GM12878 (cell line): ENCODE results near the gene GIGYF2. TPM values are rescaled to one million over a fixed set of nuclear protein-coding genes. Genes with fewer than 3 reads are reported as not detected.

Experiments used
- CBX5 ChIP-seq: sonication (generic); IDR thresholded peaks from 2 replicates; pipeline ENCODE4 v1.6.1; 2016; ENCODE audit warnings: low read depth, moderate library complexity, mild to moderate bottlenecking, inconsistent platforms
- EED ChIP-seq: sonication (generic); IDR thresholded peaks from 2 replicates; pipeline ENCODE4 v1.6.1; 2016; ENCODE audit warnings: antibody characterized with exemption, low read depth
- HDGF ChIP-seq: fragments of 450-650 bp; IDR thresholded peaks from 2 replicates; pipeline ENCODE4 v1.6.1; 2016; ENCODE audit warnings: antibody characterized with exemption
- NFYB ChIP-seq: IDR thresholded peaks from 2 replicates; pipeline ENCODE4 v1.6.1; 2011; ENCODE audit warnings: low read depth, mild to moderate bottlenecking, low read length, improper control_type of control experiment, moderate library complexity; ENCODE audit not compliant: insufficient read depth
- SIX5 ChIP-seq: IDR thresholded peaks from 2 replicates; pipeline ENCODE4 v1.6.1; 2011; ENCODE audit warnings: mild to moderate bottlenecking, low read depth, low read length, moderate library complexity; ENCODE audit not compliant: severe bottlenecking
- SREBF2 ChIP-seq: IDR thresholded peaks from 2 replicates; pipeline ENCODE4 v1.6.1; 2012; ENCODE audit warnings: mild to moderate bottlenecking, low read length
- YY1 ChIP-seq: IDR thresholded peaks from 2 replicates; pipeline ENCODE4 v1.6.1; 2011; ENCODE audit warnings: low read depth, mild to moderate bottlenecking, low read length
- ZZZ3 ChIP-seq: IDR thresholded peaks from 2 replicates; pipeline ENCODE4 v1.6.1; 2011; ENCODE audit warnings: low read depth; ENCODE audit not compliant: control insufficient read depth, insufficient read length
- polyA plus RNA-seq, 11 experiments: library from polyadenylated mRNA; depleted of rRNA in 4 of 11; unstranded in 6 of 11; stranded (reverse) in 5 of 11; fragments of >200 nt; fragmentation: Nextera tagmentation in 4 of 11; fragmentation: Illumina TruSeq in 1 of 11; extraction: Ambion mirVana in 4 of 11; extraction: Trizol in 1 of 11; gene quantifications; 1 replicate in 1 of 11; 2 replicates in 10 of 11; pipeline versions ENCODE4 v1.2.1 to v1.2.3, GENCODE V29; 2011 to 2016; ENCODE audit warnings: inconsistent platforms in 2 of 11, missing spikeins in 2 of 11, low read depth in 1 of 11
- total RNA-seq, 4 experiments: library from RNA; depleted of rRNA in 3 of 4; stranded (reverse); fragments of >200 nt in 3 of 4; fragmentation: Illumina TruSeq in 1 of 4; extraction: Trizol in 1 of 4; gene quantifications; 2 replicates each; pipeline versions ENCODE4 v1.2.1 to v1.2.3, GENCODE V29; 2013 to 2021
- TF ChIP-seq, protein P1 (sequence below): fragments of 450-650 bp; IDR thresholded peaks from 2 replicates; pipeline ENCODE4 v1.6.1; 2017; ENCODE audit warnings: antibody characterized with exemption, mild to moderate bottlenecking, moderate library complexity
- TF ChIP-seq, protein P2 (sequence below): fragments of 450-650 bp; formaldehyde crosslinking; IDR thresholded peaks from 2 replicates; pipeline ENCODE4 v1.4.0; 2020; ENCODE audit warnings: mild to moderate bottlenecking, moderate library complexity

GIGYF2 gene
- total and polyA plus RNA-seq, 10 of the 15 experiments (the other 5 are each of a cell fraction or from before 2014, with no cell fraction given), result 12.2 to 47.2 (median 39.0) TPM

DNA sequence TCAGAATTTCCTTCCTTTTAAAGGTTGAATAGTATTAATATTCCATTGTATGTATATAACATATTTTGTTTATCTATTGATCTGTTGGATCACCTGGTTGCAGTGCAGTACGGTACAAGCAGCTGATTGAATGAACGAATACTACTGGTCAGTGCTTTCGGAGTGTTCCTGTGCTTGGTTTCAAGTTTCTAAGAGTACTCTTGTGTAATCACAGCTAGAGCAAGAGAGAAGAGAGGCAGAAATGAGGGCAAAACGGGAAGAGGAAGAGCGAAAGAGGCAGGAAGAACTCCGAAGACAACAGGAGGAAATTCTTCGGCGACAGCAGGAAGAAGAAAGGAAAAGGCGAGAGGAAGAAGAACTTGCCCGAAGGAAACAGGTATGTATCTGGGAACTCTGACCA, 119.5 kb downstream of the GIGYF2 start (continued):
- no peak for TF ChIP-seq CBX5
- TF ChIP-seq EED, result no peak
- no peak for TF ChIP-seq NFYB
- no peak for TF ChIP-seq YY1
- no peak for TF ChIP-seq HDGF
- TF ChIP-seq SREBF2, result no peak
- TF ChIP-seq, protein P1, sequence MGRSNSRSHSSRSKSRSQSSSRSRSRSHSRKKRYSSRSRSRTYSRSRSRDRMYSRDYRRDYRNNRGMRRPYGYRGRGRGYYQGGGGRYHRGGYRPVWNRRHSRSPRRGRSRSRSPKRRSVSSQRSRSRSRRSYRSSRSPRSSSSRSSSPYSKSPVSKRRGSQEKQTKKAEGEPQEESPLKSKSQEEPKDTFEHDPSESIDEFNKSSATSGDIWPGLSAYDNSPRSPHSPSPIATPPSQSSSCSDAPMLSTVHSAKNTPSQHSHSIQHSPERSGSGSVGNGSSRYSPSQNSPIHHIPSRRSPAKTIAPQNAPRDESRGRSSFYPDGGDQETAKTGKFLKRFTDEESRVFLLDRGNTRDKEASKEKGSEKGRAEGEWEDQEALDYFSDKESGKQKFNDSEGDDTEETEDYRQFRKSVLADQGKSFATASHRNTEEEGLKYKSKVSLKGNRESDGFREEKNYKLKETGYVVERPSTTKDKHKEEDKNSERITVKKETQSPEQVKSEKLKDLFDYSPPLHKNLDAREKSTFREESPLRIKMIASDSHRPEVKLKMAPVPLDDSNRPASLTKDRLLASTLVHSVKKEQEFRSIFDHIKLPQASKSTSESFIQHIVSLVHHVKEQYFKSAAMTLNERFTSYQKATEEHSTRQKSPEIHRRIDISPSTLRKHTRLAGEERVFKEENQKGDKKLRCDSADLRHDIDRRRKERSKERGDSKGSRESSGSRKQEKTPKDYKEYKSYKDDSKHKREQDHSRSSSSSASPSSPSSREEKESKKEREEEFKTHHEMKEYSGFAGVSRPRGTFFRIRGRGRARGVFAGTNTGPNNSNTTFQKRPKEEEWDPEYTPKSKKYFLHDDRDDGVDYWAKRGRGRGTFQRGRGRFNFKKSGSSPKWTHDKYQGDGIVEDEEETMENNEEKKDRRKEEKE, result no peak
- TF ChIP-seq, protein P2, sequence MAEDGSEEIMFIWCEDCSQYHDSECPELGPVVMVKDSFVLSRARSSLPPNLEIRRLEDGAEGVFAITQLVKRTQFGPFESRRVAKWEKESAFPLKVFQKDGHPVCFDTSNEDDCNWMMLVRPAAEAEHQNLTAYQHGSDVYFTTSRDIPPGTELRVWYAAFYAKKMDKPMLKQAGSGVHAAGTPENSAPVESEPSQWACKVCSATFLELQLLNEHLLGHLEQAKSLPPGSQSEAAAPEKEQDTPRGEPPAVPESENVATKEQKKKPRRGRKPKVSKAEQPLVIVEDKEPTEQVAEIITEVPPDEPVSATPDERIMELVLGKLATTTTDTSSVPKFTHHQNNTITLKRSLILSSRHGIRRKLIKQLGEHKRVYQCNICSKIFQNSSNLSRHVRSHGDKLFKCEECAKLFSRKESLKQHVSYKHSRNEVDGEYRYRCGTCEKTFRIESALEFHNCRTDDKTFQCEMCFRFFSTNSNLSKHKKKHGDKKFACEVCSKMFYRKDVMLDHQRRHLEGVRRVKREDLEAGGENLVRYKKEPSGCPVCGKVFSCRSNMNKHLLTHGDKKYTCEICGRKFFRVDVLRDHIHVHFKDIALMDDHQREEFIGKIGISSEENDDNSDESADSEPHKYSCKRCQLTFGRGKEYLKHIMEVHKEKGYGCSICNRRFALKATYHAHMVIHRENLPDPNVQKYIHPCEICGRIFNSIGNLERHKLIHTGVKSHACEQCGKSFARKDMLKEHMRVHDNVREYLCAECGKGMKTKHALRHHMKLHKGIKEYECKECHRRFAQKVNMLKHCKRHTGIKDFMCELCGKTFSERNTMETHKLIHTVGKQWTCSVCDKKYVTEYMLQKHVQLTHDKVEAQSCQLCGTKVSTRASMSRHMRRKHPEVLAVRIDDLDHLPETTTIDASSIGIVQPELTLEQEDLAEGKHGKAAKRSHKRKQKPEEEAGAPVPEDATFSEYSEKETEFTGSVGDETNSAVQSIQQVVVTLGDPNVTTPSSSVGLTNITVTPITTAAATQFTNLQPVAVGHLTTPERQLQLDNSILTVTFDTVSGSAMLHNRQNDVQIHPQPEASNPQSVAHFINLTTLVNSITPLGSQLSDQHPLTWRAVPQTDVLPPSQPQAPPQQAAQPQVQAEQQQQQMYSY (CRISPR knock-in tag), result no peak
- TF ChIP-seq ZZZ3, result no peak
- no peak for TF ChIP-seq SIX5
